Mucosa of rectum (tissue), 2 donors: ENCODE measurements around the gene RNF220.
A peak's percentile ranks its signal among the peaks of the same experiment; 100 is the strongest.

Experiments
- H3K27ac ChIP-seq, 2 donors: one replicate each; pipeline ENCODE4 v1.7.0; 2013; ENCODE audit warnings: inconsistent platforms in 2 of 2, low read depth in 2 of 2, low read length in 2 of 2
- H3K27me3 ChIP-seq, 2 donors: one replicate each; pipeline ENCODE4 v1.7.0; 2013; ENCODE audit warnings: low read length in 2 of 2; ENCODE audit not compliant: control insufficient read depth in 2 of 2, insufficient read depth in 2 of 2
- H3K36me3 ChIP-seq, 2 donors: one replicate each; pipeline ENCODE4 v1.7.0; 2013; ENCODE audit warnings: low read length in 2 of 2; ENCODE audit not compliant: control insufficient read depth in 2 of 2, insufficient read depth in 2 of 2
- H3K4me1 ChIP-seq, 2 donors: one replicate each; pipeline ENCODE4 v1.7.0; 2013; ENCODE audit warnings: low read length in 2 of 2, mild to moderate bottlenecking in 1 of 2; ENCODE audit not compliant: control insufficient read depth in 2 of 2, insufficient read depth in 2 of 2
- H3K4me3 ChIP-seq, 2 donors: one replicate each; pipeline ENCODE4 v1.7.0; 2013; ENCODE audit warnings: low read length in 2 of 2
- H3K9ac ChIP-seq, 2 donors: one replicate each; pipeline ENCODE4 v1.7.0; 2013; ENCODE audit warnings: low read length in 2 of 2, low read depth in 1 of 2, mild to moderate bottlenecking in 1 of 2
- H3K9me3 ChIP-seq, 2 donors: one replicate each; pipeline ENCODE4 v1.7.0; 2013; ENCODE audit warnings: low read length in 2 of 2; ENCODE audit not compliant: control insufficient read depth in 2 of 2
- donor health status: healthy.
- donor health status: Normal muscosa, but diverticular disease.

Gene RNF220

GRCh38 chr1:44673675-44674112, 268.6 kb downstream of the RNF220 start:
- H3K9ac ChIP-seq = peak overlapping the region; percentile 88 to 95
- no peaks in the 10 kb centered on the region for H3K9me3 ChIP-seq
- H3K4me3 ChIP-seq = peak overlapping the region; percentile 82 to 88
- no peaks in the 10 kb centered on the region for H3K36me3 ChIP-seq
- H3K27me3 ChIP-seq = no peaks in the 10 kb centered on the region
- H3K4me1 ChIP-seq = peaks cover 25 to 38% of the 10 kb centered on the region in 2 donors
- H3K27ac ChIP-seq = peak overlapping the region; percentile 98 to 99

- no peaks in the 10 kb centered on the region for H3K9me3 ChIP-seq
- peak within 1 kb of the TSS; percentile 98 to 99 for H3K27ac ChIP-seq
- no peaks in the 10 kb centered on the region for H3K36me3 ChIP-seq
- H3K4me1 ChIP-seq = peaks cover 25 to 38% of the 10 kb centered on the region in 2 donors
- H3K4me3 ChIP-seq = peak within 1 kb of the TSS; percentile 82 to 88
- H3K27me3 ChIP-seq = no peaks in the 10 kb centered on the region
- peak within 1 kb of the TSS; percentile 88 to 95 for H3K9ac ChIP-seq
These were observed 269.3 kb downstream of the RNF220 start, which contains the start of the genes ARMH1 and TMEM53 for GRCh38 chr1:44674113-44675000. ARMH1 (plus strand) TSS chr1:44674714; CDS start chr1:44689698, 14,984 bp downstream. TMEM53 (minus strand) TSS chr1:44674481; CDS start chr1:44674391, 90 bp downstream.

GRCh38 chr1:44675186-44675585, 270.1 kb downstream of the RNF220 start:
- Histone ChIP-seq H3K36me3 (no peaks in the 10 kb centered on the region), H3K27ac (peak overlapping the region; percentile 98 to 99), H3K4me3 (peak overlapping the region; percentile 82 to 85), H3K9me3 (no peaks in the 10 kb centered on the region), H3K4me1 (peaks cover 25 to 38% of the 10 kb centered on the region in 2 donors), H3K9ac (peak overlapping the region; percentile 64 to 69), H3K27me3 (no peaks in the 10 kb centered on the region)

- Histone ChIP-seq H3K36me3 (no peaks in the 10 kb centered on the region), H3K4me1 (peaks cover 25 to 38% of the 10 kb centered on the region in 2 donors), H3K4me3 (no peak overlapping the region), H3K9me3 (no peaks in the 10 kb centered on the region), H3K9ac (no peak overlapping the region), H3K27ac (peak overlapping the region; percentile 84 to 86), H3K27me3 (no peaks in the 10 kb centered on the region)
These were observed 271.6 kb downstream of the RNF220 start for GRCh38 chr1:44676484-44677200.

- Histone ChIP-seq H3K27me3 (no peaks in the 10 kb centered on the region), H3K36me3 (no peaks in the 10 kb centered on the region), H3K27ac (peak overlapping the region; percentile 84 to 86), H3K9me3 (no peaks in the 10 kb centered on the region), H3K4me3 (no peak overlapping the region), H3K4me1 (peaks cover 25 to 38% of the 10 kb centered on the region in 2 donors), H3K9ac (no peak overlapping the region)
These were observed 272.2 kb downstream of the RNF220 start for GRCh38 chr1:44677201-44677766.

- H3K9me3 ChIP-seq = no peaks in the 10 kb centered on the region
- peaks cover 18 to 34% of the 10 kb centered on the region in 2 donors for H3K4me1 ChIP-seq
- no peak overlapping the region for H3K9ac ChIP-seq
- no peaks in the 10 kb centered on the region for H3K36me3 ChIP-seq
- H3K4me3 ChIP-seq = no peak overlapping the region
- H3K27ac ChIP-seq = peak overlapping the region in 1 of 2 donors; percentile 86
- no peaks in the 10 kb centered on the region for H3K27me3 ChIP-seq
These were observed 273.1 kb downstream of the RNF220 start for GRCh38 chr1:44678120-44678519.

GRCh38 chr1:44678626-44679025, 273.6 kb downstream of the RNF220 start:
- Histone ChIP-seq H3K27ac (no peak overlapping the region), H3K27me3 (no peaks in the 10 kb centered on the region), H3K9ac (no peak overlapping the region), H3K9me3 (no peaks in the 10 kb centered on the region), H3K4me3 (no peak overlapping the region), H3K4me1 (peaks cover 14 to 29% of the 10 kb centered on the region in 2 donors), H3K36me3 (no peaks in the 10 kb centered on the region)

- H3K9me3 ChIP-seq = no peaks in the 10 kb centered on the region
- no peak overlapping the region for H3K4me3 ChIP-seq
- H3K27ac ChIP-seq = no peak overlapping the region
- H3K27me3 ChIP-seq = no peaks in the 10 kb centered on the region
- no peak overlapping the region for H3K9ac ChIP-seq
- peaks cover 14 to 28% of the 10 kb centered on the region in 2 donors for H3K4me1 ChIP-seq
- H3K36me3 ChIP-seq = no peaks in the 10 kb centered on the region
These were observed 274.4 kb downstream of the RNF220 start for GRCh38 chr1:44679468-44679867.

GRCh38 chr1:44681905-44682882, 277.1 kb downstream of the RNF220 start:
- H3K9me3 ChIP-seq = no peaks in the 10 kb centered on the region
- H3K27me3 ChIP-seq = no peaks in the 10 kb centered on the region
- no peak overlapping the region for H3K4me3 ChIP-seq
- H3K9ac ChIP-seq = no peak overlapping the region
- H3K36me3 ChIP-seq = no peaks in the 10 kb centered on the region
- peaks cover 3% of the 10 kb centered on the region in 2 donors for H3K4me1 ChIP-seq
- H3K27ac ChIP-seq = no peak overlapping the region
